GM18508 (cell line): ENCODE data around the gene CDK4.

Experiments
- ATAC-seq: cut with Tn5 transposase; IDR thresholded peaks from one replicate; pipeline ENCODE4 v1.9.1; 2021; ENCODE audit warnings: moderate number of reproducible peaks; ENCODE audit not compliant: insufficient read depth, unreplicated experiment

The CDK4 gene

DNA sequence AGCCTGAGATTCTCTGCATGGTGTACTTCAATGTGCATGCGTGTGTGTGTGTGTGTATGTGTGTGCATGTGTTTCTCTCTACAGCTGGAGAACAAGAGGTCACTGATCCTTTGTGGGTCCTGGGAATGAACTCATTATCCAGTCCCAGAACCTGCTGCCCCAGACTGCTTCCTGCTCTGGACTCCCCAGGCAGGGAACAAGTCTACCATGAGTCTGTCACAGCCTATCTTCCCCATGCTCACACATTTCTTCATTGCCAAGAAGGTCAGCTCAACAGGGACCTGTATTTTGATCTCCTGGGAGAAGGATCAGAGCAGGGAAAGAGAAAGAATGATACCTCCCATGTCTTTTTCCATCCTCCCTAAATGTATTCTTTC, 10.7 kb downstream of the CDK4 start:
- ATAC-seq = no peak

GRCh38 chr12:57740656-57741412, 11.3 kb downstream of the CDK4 start:
- ATAC-seq = no peak

DNA sequence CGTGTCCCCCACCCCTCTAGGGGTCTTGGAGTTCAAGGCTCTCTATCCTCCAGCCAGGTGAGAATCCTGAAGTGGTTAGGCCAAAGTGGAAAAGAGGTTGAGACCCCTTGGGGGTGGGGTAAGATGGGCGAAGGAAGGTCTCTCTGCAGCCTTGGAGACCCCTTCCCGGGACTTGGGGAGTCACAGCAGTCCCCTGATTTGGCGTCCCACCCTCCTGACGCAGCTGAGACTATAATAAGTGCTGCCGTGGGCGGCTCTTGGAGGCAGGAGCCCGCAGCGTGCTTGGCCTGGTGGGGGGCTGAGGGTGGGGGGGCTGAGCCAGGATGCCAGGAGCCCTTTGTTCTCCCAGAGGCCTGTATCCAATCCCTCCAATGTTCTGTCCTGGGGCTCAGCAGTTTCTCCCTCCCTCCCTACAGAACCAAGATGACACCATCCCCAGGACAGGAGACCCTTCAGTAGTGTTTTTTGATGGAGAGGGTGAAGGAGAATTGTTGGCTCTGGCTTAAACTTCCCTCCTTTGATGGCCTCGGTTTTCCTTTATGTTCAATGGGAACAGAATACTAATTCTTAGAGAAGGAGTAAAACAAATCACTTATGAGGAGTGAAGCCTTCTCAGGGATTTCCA, 12.1 kb downstream of the CDK4 start:
- no peak for ATAC-seq

DNA sequence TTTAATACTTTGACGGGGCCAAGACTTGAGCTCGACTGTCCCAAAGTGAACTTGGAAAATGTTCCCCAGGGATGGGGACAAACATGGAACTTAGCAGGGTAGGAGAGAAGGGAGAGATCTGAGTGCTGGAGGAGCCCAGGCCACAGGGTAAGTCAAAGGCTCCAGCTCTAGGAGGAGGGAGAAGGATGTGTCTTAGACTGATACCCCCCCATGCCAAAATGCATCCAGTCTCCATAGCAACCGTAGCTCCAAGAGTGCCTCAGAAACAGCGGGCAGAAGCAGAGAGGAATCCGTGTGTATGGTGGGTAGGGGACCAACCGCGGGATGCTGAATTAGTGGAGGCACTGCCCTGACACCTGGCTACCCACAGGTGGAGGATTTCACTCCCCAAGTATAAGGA, 12.7 kb downstream of the CDK4 start:
- ATAC-seq = no peak

GRCh38 chr12:57738661-57739237, 13.4 kb downstream of the CDK4 start, which contains the start of gene AGAP2:
TSS of gene AGAP2 (minus strand) at chr12:57738742. CDS start at chr12:57738246, 496 bp downstream.
- ATAC-seq = no peak

- ATAC-seq = no peak
Measured at GRCh38 chr12:57737467-57738460, 14.3 kb downstream of the CDK4 start.

DNA sequence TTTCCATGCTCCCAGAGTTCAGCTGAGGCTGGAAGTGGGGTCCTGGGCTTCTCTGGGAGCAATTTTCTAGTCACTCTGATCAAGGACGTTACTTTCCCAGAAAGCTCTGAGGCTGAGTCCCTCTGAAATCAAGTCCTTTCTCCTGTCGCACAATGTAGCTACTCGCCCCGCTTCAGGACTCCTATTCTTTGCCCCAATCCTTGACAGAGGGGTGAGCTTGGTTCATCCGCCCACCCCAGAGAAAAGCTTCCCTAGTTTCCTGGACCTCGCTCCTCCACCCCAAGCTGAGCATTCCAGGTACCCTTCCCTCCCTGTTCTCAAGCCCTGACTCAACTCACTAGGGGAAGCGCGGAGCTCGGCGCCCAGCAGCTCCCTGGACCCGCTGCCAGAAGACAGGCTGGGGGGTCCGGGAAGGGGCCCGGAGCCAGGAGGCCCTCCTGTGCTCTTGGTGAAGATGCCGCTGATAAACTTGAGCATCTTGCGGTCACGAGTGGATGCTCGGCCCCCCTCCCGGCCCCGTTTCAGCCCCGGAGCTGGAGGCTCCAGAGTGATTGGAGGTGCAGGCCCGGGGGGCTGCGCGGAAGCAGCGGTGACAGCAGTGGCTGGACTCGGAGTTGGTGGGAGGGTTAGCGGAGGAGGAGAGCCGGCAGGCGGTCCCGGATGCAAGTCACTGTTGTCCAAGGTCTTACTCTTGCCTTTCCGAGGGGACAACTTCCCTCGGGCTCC, 15.2 kb downstream of the CDK4 start:
- ATAC-seq = no peak

DNA sequence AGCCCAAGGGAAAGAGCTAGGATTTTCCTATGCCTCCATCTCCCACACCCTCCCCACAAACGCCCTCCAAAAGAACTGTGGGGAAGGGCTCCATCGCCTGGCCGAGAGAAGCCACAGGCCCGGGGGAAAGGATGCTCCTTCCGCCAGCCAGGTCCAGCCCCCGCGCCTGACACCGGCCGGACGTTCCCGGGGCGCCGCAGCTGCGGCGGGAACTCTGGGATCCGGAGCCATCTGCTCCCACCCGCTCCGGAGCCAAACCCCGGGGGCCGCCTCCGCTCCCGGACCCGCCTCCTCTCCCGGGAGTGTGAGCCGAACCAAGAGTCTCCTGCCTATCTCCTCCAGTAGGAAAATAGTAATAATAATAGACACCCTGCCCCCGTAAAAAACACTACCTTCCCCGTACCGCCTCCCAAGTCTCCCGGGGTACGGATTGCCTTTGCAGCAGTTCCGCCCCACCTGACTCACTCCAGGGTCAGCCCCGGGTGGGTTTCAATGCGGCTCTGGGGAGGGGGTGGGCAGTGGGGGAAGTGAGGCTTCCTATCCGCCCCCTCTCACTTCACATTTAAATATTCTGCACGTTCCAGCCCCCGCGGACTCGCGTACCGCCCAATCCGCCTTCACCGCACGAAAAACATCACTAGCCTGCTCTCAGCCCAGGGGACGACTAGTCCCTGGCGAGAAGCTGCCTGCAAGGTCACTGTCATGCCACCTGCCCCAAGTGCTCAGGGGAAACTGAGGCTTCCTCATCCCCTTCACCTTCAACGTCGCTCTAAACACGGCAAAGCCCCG, 16.0 kb downstream of the CDK4 start:
- ATAC-seq = no peak

GRCh38 chr12:57735198-57735855, 16.8 kb downstream of the CDK4 start:
- ATAC-seq = no peak

- ATAC-seq = no peak
Measured at GRCh38 chr12:57734591-57734990, 17.5 kb downstream of the CDK4 start.

- ATAC-seq = no peak
Measured at GRCh38 chr12:57733928-57734327, 18.2 kb downstream of the CDK4 start.

GRCh38 chr12:57732726-57733593, 19.1 kb downstream of the CDK4 start:
- no peak for ATAC-seq

DNA sequence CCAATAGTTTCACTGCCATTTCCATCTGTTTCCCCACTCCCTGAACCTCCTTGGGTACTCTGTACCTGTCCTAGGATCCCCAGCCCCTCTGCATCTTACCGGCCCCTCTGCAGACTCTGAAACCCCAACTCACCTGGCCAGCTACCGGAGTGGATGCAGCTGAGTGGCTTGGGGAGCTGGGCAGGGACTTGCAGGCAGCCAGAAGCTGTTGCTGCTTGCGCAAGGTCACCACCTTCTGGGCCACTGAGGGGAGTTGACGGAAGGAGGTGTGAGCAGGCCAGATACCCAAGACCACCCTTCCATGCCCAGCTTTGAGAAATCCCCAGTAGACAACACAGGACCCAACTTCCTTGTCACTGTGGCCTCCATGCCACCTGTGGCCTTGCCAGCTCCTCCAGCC, 19.8 kb downstream of the CDK4 start:
- ATAC-seq = no peak

GRCh38 chr12:57731411-57732080, 20.6 kb downstream of the CDK4 start:
- ATAC-seq = no peak

GRCh38 chr12:57730336-57731067, 21.6 kb downstream of the CDK4 start:
- no peak for ATAC-seq

GRCh38 chr12:57729321-57729844, 22.7 kb downstream of the CDK4 start:
- ATAC-seq = no peak
